Activated CD8-positive, alpha-beta memory T cell treated with anti-CD3 and anti-CD28 coated beads, Interleukin-2, amount 50 U/mL, for 24 hours (primary cell): Measurements from ENCODE around the gene ARHGAP24.
"Not testable (repeated sequence)": the region's sequence is repeated elsewhere in the genome, so short reads cannot be mapped to it uniquely, and the experiment has no call there.

ENCODE experiments used
- DNase-seq: peaks from one replicate; pipeline ENCODE4 v3.0.0-alpha.2; 2020; ENCODE audit errors: extremely low read depth

The ARHGAP24 gene

GRCh38 chr4:85913931-85914694 is 439.2 kb downstream of the ARHGAP24 start:
- no peak for DNase-seq

DNA sequence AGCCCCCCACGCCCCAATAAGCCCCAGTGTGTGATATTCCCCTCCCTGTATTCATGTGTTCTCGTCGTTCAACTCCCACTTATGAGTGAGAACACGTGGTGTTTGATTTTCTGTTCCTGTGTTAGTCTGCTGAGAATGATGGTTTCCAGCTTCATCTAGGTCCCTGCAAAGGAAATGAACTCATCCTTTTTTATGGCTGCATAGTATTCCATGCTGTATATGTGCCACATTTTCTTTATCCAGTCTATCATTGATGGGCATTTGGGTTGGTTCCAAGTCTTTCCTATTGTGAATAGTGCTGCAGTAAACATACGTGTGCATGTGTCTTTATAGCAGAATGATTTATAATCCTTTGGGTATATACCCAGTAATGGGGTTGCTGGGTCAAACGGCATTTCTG is 440.6 kb downstream of the ARHGAP24 start:
- not testable (repeated sequence) for DNase-seq

DNA sequence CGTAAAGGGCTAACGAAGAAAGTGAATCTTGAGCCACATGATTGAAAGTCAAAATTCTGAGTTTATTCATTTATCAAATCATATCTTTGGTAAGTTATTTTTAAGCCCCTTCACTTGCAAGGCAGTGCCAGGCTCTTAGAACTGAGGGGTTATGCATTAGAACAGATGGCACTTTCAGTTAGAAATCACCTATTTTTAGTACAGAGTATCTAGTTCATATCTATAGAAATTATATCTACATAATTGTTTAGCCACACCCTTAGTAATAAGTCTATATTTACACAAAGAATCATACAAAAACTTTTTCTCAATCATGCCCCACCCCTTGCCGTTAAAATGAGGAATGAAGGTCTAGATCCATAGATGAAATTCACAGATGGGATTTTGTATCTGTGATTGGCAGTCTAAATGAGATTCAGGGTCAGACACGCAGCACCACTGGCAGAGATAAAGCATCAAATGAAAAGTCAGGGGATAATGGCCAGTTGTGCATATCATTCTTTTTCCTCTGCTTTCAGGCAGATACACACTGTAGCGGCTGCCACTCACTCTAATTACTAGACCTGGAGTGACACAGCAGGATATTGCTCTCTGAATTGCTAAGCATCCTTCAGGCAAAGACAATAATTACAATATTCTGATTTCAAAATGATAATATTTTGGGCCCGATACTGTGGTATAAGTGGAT is 444.4 kb downstream of the ARHGAP24 start:
- DNase-seq = no peak

GRCh38 chr4:85925071-85925470 is 450.1 kb downstream of the ARHGAP24 start:
- DNase-seq = no peak

- no peak for DNase-seq
Measured at GRCh38 chr4:85928775-85929591, 454.0 kb downstream of the ARHGAP24 start.

DNA sequence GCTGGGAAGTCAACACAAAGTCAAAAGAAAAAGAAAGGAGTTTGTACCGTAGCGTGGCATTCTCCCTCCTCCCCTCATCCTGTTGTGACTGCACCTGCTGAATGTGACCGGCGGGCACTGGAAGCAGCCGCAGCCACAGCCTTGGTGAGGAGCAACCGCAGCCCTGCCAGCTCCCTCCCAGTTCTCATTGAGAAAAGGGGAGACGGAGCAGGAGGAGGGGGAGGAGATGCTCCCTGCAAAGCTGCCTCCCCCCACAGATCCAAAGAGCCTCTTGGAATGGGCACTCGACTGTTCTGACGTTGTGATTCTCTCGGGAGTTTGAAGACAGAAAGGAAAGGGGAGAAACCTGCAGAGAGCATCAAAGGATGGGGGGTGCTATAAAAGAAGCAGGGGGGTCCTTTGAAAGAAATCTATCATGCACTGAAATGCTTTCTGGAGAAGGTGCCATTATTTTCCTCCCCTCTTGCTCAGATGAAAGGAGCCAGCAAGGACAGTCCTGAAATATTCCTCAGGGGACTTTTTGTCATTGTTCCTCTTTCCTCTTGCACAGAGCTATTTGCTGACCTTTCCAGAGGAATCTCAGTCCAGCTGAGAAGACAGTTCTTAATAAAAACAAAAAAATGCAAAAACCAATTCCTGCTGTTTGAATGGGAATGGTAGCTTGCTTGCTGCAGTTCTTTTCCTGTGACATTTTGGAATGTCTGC is 455.2 kb downstream of the ARHGAP24 start:
- no peak for DNase-seq

- no peak for DNase-seq
Measured at GRCh38 chr4:85932500-85933290, 457.7 kb downstream of the ARHGAP24 start.

DNA sequence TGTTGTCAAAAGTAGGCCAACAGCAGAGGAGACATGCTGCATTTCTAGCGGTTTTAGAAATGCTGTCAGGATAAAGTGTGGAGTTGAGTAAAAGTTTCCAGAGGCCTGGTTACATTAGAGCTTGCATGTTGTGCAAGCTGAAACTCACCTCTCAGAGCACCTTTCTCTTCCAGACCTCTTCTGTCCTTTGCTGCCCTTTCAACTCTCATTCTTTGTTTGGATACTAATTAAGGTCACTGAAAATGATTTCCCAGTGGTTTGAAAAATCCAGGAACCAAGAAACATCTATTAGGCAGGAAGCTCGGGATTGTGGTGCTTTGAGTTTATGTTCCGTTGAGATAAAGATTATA is 458.3 kb downstream of the ARHGAP24 start:
- DNase-seq = no peak

DNA sequence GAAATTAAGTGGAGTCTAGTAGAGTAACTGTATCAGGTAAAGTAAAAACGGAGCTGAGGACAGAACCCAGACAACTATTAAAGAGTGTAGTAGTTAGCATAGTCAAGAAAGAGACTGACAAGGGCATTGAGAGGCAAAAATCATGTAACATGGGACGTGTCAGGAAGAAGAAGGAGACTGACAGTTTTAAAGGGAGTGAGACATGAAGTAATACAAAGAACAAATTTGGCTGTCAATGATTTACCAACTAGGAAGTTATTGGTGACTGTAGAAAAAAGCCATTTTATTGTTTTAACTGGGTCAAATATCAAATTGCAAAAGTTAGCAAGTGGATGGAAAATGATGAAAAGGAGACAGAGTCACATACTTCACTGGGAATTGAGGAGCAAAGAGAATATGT is 462.6 kb downstream of the ARHGAP24 start:
- no peak for DNase-seq

GRCh38 chr4:85938062-85938461 is 463.1 kb downstream of the ARHGAP24 start:
- no peak for DNase-seq

DNA sequence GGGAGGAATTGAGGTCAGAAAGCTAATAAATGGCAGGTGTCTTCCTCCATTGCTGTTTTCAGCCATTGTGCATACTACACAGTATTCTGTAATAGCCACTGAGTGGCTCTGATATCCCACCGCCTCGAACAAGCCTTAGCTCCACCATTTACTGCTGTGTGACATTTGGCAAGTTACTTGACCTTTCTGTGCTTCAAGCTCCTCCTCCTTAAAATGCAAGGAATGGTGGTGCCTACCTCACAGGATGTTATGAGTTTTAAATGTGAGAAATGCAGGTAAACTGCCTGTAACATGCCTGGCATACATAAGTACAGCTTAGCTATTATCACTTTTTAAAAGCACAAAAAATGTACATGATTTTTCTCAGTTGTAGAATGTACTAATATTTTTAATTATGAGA is 464.0 kb downstream of the ARHGAP24 start:
- no peak for DNase-seq

DNA sequence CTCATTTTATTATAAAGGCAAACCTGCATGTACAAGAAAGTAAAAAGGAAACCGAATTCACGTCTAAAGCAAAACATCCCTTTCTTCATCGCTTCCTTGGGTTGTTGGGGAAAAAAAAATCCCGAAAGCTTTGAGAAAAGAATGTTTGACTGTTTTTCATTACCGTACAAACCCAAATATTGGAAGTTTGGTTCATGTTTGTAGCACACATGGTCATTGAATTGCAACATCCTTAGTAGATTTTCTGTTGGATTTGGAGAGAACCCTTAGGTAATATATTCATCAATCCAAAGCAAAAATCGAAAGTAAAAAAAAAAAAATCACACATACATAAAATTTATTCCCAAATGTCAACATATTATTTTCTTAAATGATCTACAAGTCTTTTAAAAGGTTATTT is 464.6 kb downstream of the ARHGAP24 start:
- DNase-seq = no peak

DNA sequence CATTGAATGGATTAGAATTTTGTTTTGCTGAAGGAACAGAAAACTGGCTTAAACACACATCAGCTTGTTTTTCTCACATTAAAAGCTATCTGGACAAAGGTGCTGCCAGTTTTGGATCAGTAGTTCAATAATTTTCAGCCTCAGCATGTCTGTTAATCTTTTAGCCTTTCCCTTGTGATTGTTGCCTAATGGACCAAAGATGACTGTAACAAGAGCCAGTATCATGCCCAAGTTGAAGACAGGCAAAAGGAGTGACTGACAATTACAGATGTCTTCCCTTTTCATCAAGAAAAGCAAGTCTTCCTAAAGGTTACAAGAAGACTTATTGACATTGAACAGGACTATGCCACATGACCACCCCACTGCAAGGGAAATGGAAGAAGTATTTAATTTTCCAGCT is 465.2 kb downstream of the ARHGAP24 start:
- no peak for DNase-seq

DNA sequence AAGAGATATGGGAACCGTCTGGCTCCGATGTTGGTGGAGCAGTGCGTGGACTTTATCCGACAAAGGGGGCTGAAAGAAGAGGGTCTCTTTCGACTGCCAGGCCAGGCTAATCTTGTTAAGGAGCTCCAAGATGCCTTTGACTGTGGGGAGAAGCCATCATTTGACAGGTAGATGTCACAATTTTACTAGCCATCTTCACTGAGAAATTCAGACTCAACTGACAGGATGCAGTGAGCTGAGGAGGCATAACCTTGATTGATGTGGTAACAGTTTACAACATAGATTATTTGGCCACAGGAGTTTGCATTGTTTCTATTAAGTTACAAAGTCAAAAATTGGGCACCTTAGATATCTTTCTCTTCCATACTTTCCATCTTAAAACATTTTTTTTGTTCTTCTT is 467.2 kb downstream of the ARHGAP24 start:
- no peak for DNase-seq

DNA sequence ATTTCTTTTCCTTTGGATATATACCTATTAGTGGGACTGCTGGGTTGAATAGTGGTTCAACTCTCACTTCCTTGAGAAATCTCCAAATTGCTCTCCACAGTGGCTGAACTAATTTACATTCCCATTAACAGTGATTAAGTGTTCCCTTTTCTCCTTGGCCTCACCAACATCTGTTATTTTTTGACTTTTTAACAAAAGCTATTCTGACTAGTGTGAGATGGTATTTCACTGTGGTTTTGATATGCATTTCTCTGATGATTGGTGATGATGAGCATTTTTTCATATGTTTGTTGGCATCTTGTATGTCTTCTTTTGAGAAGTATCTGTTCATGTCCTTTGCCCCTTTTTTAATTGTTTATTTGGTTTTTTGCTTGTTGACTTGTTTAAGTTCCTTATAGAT is 471.9 kb downstream of the ARHGAP24 start:
- DNase-seq = no peak

DNA sequence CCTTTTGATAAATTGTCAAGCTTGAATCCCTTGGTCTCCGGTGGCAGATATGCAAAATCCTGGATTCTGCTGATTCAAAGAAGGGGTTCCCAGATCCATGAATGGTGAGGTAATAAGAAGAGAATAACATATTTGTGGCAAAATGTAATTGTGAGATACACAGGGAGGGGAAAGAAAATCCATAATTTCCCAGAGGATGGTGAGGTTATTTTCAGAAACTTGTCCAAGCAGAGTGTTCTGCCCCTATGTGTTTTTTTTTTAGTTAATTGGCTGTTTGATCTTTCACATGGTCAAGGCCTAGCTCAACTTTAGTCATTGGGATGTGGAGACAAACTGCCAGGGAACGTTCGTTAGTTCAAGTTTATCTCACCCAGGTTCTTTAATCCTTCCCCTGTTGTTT is 476.1 kb downstream of the ARHGAP24 start:
- no peak for DNase-seq

- no peak for DNase-seq
Measured at GRCh38 chr4:85952528-85952927, 477.6 kb downstream of the ARHGAP24 start.

GRCh38 chr4:85952972-85953650 is 478.2 kb downstream of the ARHGAP24 start:
- DNase-seq = no peak

DNA sequence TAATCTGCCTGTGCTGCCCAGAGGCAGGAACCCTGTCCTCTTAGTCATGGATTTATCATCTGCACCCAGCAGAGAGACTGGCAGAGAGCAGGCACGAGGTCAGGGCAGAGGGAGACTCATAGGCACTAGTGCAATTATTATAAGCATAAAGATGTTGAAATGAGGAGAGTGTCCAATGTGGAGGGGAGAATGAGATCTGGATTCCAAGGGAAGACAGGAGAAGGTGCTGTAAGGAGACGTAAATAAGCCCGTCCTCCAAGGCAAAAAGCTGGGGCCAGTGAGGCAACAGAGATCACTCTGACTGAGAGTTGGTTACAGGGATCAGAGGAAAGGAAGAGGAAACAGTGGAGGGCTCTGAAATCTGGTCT is 478.7 kb downstream of the ARHGAP24 start:
- no peak for DNase-seq

DNA sequence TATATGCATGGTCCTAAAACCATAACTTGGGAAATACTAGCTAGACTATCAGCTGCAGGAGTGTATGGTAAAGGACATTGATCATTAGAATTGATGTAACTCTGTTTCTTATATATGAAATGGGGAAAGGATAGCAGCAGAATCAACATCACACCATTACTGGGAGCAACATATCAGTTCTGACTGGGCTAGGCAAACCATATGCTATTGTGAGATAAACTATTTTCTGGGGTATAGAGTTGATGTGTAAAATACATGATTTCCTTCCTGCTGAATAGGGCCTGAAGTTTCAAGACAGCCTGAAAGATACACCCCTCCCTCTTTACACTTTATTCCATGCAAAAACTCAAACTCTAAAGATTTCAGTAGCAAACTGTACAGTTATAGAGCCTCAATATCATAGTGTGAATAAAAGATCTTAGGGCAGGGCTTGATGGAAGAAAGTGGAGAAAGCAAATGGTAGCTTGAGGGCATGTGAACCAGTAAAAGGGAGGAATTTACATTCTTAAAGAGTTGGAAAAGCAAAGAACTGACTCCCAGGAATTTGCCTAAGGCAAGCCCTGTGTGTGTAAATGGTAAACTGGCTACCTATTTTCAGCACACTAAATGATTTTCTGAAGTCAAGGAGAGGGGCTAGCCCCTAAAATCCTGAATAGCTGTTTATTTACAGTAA is 480.8 kb downstream of the ARHGAP24 start:
- no peak for DNase-seq
